Measurements from ENCODE around the gene KLF11. TPM values are rescaled to one million over a fixed set of nuclear protein-coding genes. Genes with fewer than 3 reads are reported as not detected.
A peak's percentile ranks its signal among the peaks of the same experiment; 100 is the strongest.

KLF11 gene
- total RNA-seq, 1 donor from 2014 or later = 13.1 TPM

DNA sequence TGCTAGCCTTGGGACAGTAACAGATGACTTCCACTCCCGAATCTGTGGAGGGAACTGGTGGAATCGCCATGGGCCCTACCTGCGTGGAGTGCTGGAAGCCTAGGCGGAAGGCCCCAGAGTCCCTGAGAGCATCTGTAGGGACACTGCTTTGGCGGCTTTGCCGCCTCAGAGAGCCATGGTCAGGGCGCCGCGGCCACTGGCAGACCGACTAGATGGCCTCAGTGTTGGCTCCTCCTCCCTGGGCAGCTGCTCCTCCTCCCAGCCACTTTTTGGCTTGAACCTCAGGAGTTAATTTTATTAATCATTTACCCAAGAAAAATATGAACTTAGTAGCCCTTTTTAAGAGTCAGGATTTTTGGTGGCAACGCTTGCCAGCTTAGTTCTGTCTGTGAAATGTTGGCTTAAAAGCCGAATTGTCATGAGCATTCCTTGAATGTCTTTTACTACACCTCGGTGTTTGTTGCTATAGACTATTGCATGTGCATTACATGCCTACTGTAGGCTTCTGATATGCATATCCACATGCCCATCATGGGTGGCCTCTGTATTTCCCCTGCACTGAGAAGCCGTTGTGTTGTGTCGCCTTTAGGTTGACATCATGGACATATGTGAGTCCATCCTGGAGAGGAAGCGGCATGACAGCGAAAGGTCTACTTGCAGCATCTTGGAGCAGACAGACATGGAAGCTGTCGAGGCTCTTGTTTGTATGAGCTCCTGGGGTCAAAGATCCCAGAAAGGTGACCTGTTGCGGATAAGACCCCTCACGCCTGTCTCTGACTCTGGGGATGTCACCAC, 2.4 kb downstream of the KLF11 start:
- Mint-ChIP-seq H3K4me1 (ENCODE audit: unreplicated experiment) (peaks cover 28% of the 10 kb centered on the region), H3K27ac (peak overlapping the region; percentile 81), H3K27me3 (peaks cover 7% of the 10 kb centered on the region), H3K9me3 (no peaks in the 10 kb centered on the region), H3K4me3 (peak overlapping the region; percentile 68), H3K36me3 (peaks cover 9% of the 10 kb centered on the region)
- DNase-seq (ENCODE audit: extremely low spot score, unreplicated experiment) = no peak
- TF ChIP-seq CTCF (conservative IDR thresholded peaks at IDR 0.05) = no peak

GRCh38 chr2:10046931-10047330, 3.6 kb downstream of the KLF11 start:
- H3K36me3 Mint-ChIP-seq = peaks cover 9% of the 10 kb centered on the region
- H3K4me3 Mint-ChIP-seq = no peak overlapping the region

GRCh38 chr2:10047616-10048500, 4.5 kb downstream of the KLF11 start:
- Mint-ChIP-seq H3K36me3 (peaks cover 13% of the 10 kb centered on the region), H3K4me1 (ENCODE audit: unreplicated experiment) (peaks cover 19% of the 10 kb centered on the region), H3K27ac (peak overlapping the region; percentile 59), H3K9me3 (no peaks in the 10 kb centered on the region), H3K27me3 (peaks cover under 1% of the 10 kb centered on the region), H3K4me3 (no peak overlapping the region)
- no peak for TF ChIP-seq CTCF (conservative IDR thresholded peaks at IDR 0.05)
- no peak for DNase-seq (ENCODE audit: extremely low spot score, unreplicated experiment)

More at GRCh38 chr2:10046931-10047330, 3.6 kb downstream of the KLF11 start:
- Mint-ChIP-seq H3K27ac (peak overlapping the region; percentile 81), H3K9me3 (no peaks in the 10 kb centered on the region), H3K4me1 (ENCODE audit: unreplicated experiment) (peaks cover 26% of the 10 kb centered on the region), H3K27me3 (peaks cover 3% of the 10 kb centered on the region)
- TF ChIP-seq CTCF (conservative IDR thresholded peaks at IDR 0.05) = no peak
- DNase-seq (ENCODE audit: extremely low spot score, unreplicated experiment) = no peak

DNA sequence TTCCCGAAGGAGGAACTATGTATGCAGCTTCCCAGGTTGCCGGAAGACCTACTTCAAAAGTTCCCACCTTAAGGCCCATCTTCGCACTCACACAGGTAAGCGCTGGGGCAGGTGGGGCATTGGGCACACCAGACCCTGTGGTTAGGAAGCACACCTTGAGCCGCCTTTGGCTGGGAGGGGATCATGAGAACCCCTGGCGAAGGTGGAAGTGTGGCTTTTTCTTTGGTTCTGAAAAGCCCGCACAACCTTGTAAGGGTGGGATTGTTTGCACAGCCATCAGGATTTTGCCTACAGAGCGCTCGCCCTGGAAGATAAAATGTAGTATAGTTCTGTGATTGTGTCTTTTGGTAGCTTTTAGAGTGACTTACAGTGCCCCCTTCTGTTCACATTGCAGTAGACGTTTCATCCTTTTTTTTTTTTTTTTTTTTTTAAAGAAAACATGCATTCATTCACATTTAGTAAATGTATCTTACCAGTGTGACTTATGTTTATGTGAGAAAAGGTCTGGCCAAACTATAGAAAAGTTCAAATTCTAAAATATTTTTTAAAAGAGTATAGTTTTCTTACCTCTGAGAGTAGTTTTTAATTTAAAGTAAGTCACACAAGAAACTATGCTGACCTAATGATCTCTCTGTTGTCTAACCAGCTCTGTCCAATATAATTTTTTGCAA, 5.3 kb downstream of the KLF11 start:
- Mint-ChIP-seq H3K27ac (peak overlapping the region; percentile 59), H3K4me1 (ENCODE audit: unreplicated experiment) (peaks cover 19% of the 10 kb centered on the region), H3K27me3 (no peaks in the 10 kb centered on the region), H3K9me3 (no peaks in the 10 kb centered on the region), H3K36me3 (peaks cover 20% of the 10 kb centered on the region), H3K4me3 (no peak overlapping the region)
- TF ChIP-seq CTCF (conservative IDR thresholded peaks at IDR 0.05) = peak; percentile 86
- DNase-seq (ENCODE audit: extremely low spot score, unreplicated experiment) = no peak

DNA sequence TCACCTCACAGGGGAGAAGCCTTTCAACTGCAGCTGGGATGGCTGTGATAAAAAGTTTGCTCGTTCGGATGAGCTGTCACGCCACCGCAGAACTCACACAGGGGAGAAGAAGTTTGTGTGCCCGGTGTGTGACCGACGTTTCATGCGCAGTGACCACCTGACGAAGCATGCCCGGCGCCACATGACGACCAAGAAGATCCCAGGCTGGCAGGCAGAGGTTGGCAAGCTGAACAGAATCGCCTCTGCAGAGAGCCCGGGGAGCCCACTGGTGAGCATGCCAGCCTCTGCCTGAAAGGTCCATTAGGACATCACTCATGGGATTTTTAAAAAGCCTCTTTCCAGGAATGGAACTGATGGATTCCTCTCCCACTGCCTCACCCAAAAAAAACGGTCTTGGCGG, 8.9 kb downstream of the KLF11 start:
- peaks cover 15% of the 10 kb centered on the region for H3K4me1 Mint-ChIP-seq (ENCODE audit: unreplicated experiment)
- H3K4me3 Mint-ChIP-seq = no peak overlapping the region
- no peaks in the 10 kb centered on the region for H3K27me3 Mint-ChIP-seq
- H3K9me3 Mint-ChIP-seq = no peaks in the 10 kb centered on the region
- no peak for TF ChIP-seq CTCF (conservative IDR thresholded peaks at IDR 0.05)
- no peak overlapping the region for H3K27ac Mint-ChIP-seq
- H3K36me3 Mint-ChIP-seq = peaks cover 19% of the 10 kb centered on the region
- DNase-seq (ENCODE audit: extremely low spot score, unreplicated experiment) = no peak

Measured in type B pancreatic cell (in vitro differentiated cells).